SH-SY5Y (cell line): Measurements from ENCODE around the gene LTB4R2.

ENCODE experiments used
- GATA2 ChIP-seq: IDR thresholded peaks from 2 replicates; pipeline ENCODE4 v1.6.1; 2011; ENCODE audit warnings: mild to moderate bottlenecking, low read depth, low read length
- GATA3 ChIP-seq: IDR thresholded peaks from 2 replicates; pipeline ENCODE4 v1.6.1; 2011; ENCODE audit warnings: low read depth, mild to moderate bottlenecking, low read length, moderate library complexity

DNA sequence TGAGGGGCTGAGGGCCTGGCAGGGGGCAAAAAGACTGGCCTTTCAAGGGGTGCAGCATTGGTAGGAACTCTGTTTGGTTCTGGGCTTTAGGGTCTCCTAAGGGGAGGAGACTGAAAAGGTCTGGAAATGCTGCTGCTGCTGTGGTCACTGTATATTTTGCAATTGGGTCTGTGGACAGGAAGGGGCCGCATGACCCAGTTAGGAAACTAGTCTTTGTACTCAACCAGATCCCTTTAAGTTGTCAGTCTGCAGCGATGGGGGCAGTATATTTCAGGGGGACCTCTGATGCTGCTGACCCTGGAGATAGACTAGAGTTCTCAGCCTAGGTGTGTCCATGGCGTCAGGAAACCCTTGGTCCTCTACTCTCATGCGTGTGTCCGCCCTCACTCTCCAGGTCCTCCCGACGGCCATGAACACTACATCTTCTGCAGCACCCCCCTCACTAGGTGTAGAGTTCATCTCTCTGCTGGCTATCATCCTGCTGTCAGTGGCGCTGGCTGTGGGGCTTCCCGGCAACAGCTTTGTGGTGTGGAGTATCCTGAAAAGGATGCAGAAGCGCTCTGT lies 5.4 kb downstream of the LTB4R2 start:
- TF ChIP-seq GATA2 (no peak), GATA3 (no peak)
